GM19395 (cell line): ENCODE measurements around the gene PDZD8.

ENCODE experiments used
- ATAC-seq: cut with Tn5 transposase; IDR thresholded peaks from one replicate; pipeline ENCODE4 v1.9.1; 2021; ENCODE audit warnings: mild to moderate bottlenecking, moderate library complexity; ENCODE audit not compliant: unreplicated experiment

PDZD8 gene, protein sequence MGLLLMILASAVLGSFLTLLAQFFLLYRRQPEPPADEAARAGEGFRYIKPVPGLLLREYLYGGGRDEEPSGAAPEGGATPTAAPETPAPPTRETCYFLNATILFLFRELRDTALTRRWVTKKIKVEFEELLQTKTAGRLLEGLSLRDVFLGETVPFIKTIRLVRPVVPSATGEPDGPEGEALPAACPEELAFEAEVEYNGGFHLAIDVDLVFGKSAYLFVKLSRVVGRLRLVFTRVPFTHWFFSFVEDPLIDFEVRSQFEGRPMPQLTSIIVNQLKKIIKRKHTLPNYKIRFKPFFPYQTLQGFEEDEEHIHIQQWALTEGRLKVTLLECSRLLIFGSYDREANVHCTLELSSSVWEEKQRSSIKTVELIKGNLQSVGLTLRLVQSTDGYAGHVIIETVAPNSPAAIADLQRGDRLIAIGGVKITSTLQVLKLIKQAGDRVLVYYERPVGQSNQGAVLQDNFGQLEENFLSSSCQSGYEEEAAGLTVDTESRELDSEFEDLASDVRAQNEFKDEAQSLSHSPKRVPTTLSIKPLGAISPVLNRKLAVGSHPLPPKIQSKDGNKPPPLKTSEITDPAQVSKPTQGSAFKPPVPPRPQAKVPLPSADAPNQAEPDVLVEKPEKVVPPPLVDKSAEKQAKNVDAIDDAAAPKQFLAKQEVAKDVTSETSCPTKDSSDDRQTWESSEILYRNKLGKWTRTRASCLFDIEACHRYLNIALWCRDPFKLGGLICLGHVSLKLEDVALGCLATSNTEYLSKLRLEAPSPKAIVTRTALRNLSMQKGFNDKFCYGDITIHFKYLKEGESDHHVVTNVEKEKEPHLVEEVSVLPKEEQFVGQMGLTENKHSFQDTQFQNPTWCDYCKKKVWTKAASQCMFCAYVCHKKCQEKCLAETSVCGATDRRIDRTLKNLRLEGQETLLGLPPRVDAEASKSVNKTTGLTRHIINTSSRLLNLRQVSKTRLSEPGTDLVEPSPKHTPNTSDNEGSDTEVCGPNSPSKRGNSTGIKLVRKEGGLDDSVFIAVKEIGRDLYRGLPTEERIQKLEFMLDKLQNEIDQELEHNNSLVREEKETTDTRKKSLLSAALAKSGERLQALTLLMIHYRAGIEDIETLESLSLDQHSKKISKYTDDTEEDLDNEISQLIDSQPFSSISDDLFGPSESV

GRCh38 chr10:117375360-117376178, at the start of gene PDZD8:
TSS of gene PDZD8 (minus strand) at chr10:117375440. CDS start at chr10:117375227, 213 bp downstream.
- peak; percentile 82 for ATAC-seq

- ATAC-seq, result no peak
Observed at GRCh38 chr10:117424171-117424570, 48.9 kb upstream of the PDZD8 start.

- ATAC-seq, result no peak
Observed at GRCh38 chr10:117421985-117422384, 46.7 kb upstream of the PDZD8 start.

DNA sequence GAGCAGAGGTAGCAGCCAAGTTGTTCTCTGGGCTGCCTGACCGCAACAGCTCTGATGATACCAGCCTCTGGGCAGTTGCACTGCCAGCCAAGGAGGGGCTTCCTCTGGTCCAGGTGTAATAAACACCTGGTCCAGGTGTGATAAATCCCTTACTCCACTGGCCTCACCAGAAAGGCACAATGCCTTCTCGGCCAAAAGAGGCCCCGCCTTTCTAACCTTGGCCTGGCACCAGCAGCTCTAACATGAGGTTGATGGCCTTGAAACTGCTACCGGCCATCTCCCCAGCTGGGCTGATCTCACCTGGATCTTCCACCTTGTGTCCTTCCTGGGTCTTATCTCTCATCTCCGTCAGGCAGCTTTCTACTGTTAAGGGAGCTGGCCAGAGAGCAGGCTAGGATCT, 45.5 kb upstream of the PDZD8 start:
- ATAC-seq, result no peak

GRCh38 chr10:117419921-117420320, 44.7 kb upstream of the PDZD8 start:
- no peak for ATAC-seq

DNA sequence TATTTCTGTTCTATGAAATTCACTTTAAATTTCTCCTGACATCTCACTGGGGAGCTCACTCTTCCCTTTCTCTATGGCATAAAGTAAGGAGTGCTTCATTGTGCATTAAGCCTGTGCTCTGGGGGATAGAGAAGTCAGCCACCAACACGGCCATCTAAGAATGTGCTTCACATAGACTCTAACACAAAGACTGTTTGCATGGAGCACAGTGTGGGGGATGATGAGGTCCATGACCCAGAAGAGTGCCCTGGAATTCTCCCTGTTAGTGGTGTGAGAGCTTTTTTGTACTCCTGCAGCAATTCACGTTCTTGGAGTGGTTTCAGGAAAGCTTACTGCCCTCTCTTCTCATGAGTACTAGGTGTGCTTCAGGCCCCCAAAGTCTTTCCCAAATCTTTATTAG, 43.9 kb upstream of the PDZD8 start:
- no peak for ATAC-seq

DNA sequence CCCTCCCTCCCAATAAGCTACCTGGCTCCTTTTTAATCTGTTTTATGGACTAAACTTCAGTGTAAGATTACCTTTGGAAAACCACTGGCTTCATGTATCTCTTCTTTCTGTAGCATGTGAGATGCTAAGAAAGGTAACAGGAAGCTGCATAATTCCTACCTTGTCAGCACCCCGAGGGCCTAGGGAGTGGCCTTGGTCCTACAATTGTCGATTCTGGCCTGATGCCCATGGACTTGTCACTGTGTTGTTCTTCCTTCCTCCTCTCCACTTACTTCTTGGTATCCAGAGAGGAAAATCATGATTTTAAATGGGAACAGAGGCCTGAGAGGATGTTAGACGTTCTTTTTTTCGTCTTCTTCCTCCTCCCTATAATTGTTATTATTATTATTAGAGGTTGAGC, 42.9 kb upstream of the PDZD8 start:
- no peak for ATAC-seq

GRCh38 chr10:117417196-117417595, 42.0 kb upstream of the PDZD8 start:
- no peak for ATAC-seq

GRCh38 chr10:117413928-117414618, 38.8 kb upstream of the PDZD8 start:
- ATAC-seq, result no peak

- no peak for ATAC-seq
Observed at GRCh38 chr10:117412469-117413010, 37.3 kb upstream of the PDZD8 start.

DNA sequence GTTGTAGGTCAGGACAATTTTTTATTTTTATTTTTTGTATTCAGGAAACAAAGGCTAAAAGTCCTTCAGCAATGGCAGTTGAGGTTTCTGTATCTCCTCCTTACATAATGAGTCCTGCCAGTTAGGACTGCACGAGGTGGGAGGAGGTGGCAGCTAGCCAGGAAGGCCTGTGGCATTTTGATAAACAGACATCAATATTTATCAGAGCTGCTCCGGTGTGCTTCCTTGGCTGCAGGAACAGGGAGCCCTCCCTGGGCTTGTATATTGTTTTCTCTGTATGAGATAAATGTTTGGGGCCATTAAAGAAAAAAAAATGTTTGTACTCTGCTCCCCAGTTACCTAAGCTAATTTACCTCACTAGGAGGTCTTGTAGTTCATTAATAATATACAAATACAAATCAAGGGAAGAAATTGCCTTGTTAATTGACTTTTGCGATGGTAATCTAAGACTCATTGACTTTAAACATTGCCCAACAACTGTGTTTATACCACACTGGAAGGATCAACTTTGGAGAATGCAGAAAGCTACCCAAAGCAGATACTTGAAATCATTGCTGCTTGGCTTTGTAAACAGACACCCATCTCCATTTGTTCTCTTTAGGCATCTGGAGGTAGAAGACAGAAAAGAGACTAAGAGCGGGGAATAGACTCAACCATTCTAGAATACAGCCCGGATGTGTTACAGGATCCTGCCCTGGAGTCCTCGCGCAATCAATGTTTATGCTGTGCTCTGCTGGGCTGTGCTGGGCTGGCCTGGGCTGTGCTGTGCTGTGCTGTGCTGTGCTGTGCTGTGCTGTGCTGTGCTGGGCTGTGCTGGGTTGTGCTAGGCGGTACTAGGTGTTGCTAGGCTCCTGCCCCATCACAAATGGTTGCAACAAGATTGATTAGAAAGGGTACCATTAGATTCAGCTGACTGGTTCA, 36.5 kb upstream of the PDZD8 start:
- no peak for ATAC-seq

- no peak for ATAC-seq
Observed at GRCh38 chr10:117410557-117410956, 35.3 kb upstream of the PDZD8 start.

- no peak for ATAC-seq
Observed at GRCh38 chr10:117409549-117410305, 34.5 kb upstream of the PDZD8 start.

GRCh38 chr10:117408436-117409384, 33.5 kb upstream of the PDZD8 start:
- no peak for ATAC-seq

GRCh38 chr10:117405730-117406129, 30.5 kb upstream of the PDZD8 start:
- no peak for ATAC-seq

- ATAC-seq, result no peak
Observed at GRCh38 chr10:117400329-117400728, 25.1 kb upstream of the PDZD8 start.
